Astrocyte of the spinal cord (primary cell): ENCODE measurements around the gene CBX3.
"Not testable (repeated sequence)": the region's sequence is repeated elsewhere in the genome, so short reads cannot be mapped to it uniquely, and the experiment has no call there.

Experiments used
- DNase-seq: peaks from one replicate; pipeline ENCODE4 v3.0.0; 2011; ENCODE audit warnings: low read depth, low spot score
- H3K4me3 ChIP-seq: 2 replicates; pipeline ENCODE4 v1.5.1; 2011; ENCODE audit warnings: low read depth, mild to moderate bottlenecking, low read length, moderate library complexity
- CTCF ChIP-seq: IDR thresholded peaks from 2 replicates; pipeline ENCODE4 v1.5.1; 2012; ENCODE audit warnings: low read depth, mild to moderate bottlenecking, low read length, inconsistent platforms
- in situ Hi-C: cut with HindIII; loops from 2 replicates; pipeline ENCODE4 v1.10.0; 2017; ENCODE audit warnings: low sequenced_read_pairs

The CBX3 gene

GRCh38 chr7:26179826-26180497, 21.6 kb upstream of the CBX3 start:
- no peak for TF ChIP-seq CTCF
- DNase-seq = no peak

GRCh38 chr7:26180792-26181198, 20.8 kb upstream of the CBX3 start:
- no peak overlapping the region for H3K4me3 ChIP-seq
- no peak for DNase-seq
- in situ Hi-C loops = no loop called here
- no peak for TF ChIP-seq CTCF

More at GRCh38 chr7:26179826-26180497, 21.6 kb upstream of the CBX3 start:
- no peak overlapping the region for H3K4me3 ChIP-seq
- in situ Hi-C loops = no loop called here

- in situ Hi-C loops = no loop called here
- DNase-seq = no peak
- no peak overlapping the region for H3K4me3 ChIP-seq
- TF ChIP-seq CTCF = no peak
Measured at GRCh38 chr7:26181474-26182227, 19.9 kb upstream of the CBX3 start.

- TF ChIP-seq CTCF = no peak
- in situ Hi-C loops = no loop called here
- DNase-seq = no peak
- H3K4me3 ChIP-seq = no peak overlapping the region
Measured at GRCh38 chr7:26182283-26182682, 19.3 kb upstream of the CBX3 start.

- H3K4me3 ChIP-seq = no peak overlapping the region
- no peak for TF ChIP-seq CTCF
- in situ Hi-C loops = no loop called here
- DNase-seq = no peak
Measured at GRCh38 chr7:26182706-26183105, 18.8 kb upstream of the CBX3 start.

- TF ChIP-seq CTCF = no peak
- in situ Hi-C loops = no loop called here
- no peak overlapping the region for H3K4me3 ChIP-seq
- DNase-seq = no peak
Measured at GRCh38 chr7:26183545-26184280, 17.8 kb upstream of the CBX3 start.

- DNase-seq, H3K4me3 ChIP-seq, in situ Hi-C loops: not testable (repeated sequence)
Measured at GRCh38 chr7:26184281-26185101, 17.1 kb upstream of the CBX3 start.
